SK-N-SH treated with all-trans-retinoic acid at 6 μM for 48 hours (cell line): ENCODE results near the gene PRRT1.

Experiments
- ATAC-seq: fragments of 200-7000 bp; cut with Tn5 transposase; 3 replicates; pipeline ENCODE4 v1.9.1; 2020; ENCODE audit warnings: mild to moderate bottlenecking, moderate library complexity
- ARNTL ChIP-seq: fragments of 450-650 bp; formaldehyde crosslinking; IDR thresholded peaks from 2 replicates; pipeline ENCODE4 v1.5.0; 2020; ENCODE audit warnings: low read depth, mild to moderate bottlenecking, moderate library complexity, borderline replicate concordance
- BACH2 ChIP-seq: fragments of 250-450 bp; sonication (Bioruptor Pico); IDR thresholded peaks from 2 replicates; pipeline ENCODE4 v1.9.0; 2021; ENCODE audit warnings: mild to moderate bottlenecking, borderline replicate concordance
- CREB5 ChIP-seq: fragments of 250-450 bp; sonication (Bioruptor Pico); IDR thresholded peaks from 2 replicates; pipeline ENCODE4 v1.5.1; 2020; ENCODE audit warnings: low read depth, mild to moderate bottlenecking, moderate library complexity
- CSDC2 ChIP-seq: fragments of 250-450 bp; sonication (Bioruptor Pico); IDR thresholded peaks from 2 replicates; pipeline ENCODE4 v1.5.0; 2020; ENCODE audit warnings: mild to moderate bottlenecking, moderate library complexity
- CSRNP3 ChIP-seq: fragments of 250-450 bp; sonication (Bioruptor Pico); IDR thresholded peaks from 2 replicates; pipeline ENCODE4 v1.5.1; 2021; ENCODE audit warnings: mild to moderate bottlenecking, moderate library complexity
- ESRRG ChIP-seq: fragments of 250-450 bp; sonication (Bioruptor Pico); IDR thresholded peaks from 2 replicates; pipeline ENCODE4 v1.6.1; 2021; ENCODE audit warnings: mild to moderate bottlenecking
- ISL1 ChIP-seq: fragments of 250-450 bp; sonication (Bioruptor Pico); IDR thresholded peaks from 2 replicates; pipeline ENCODE4 v2.1.2; 2022; ENCODE audit warnings: mild to moderate bottlenecking, moderate library complexity
- OSR1 ChIP-seq: fragments of 250-450 bp; sonication (Bioruptor Pico); IDR thresholded peaks from 2 replicates; pipeline ENCODE4 v1.8.0; 2022; ENCODE audit warnings: moderate library complexity, mild to moderate bottlenecking, inconsistent platforms
- PPARA ChIP-seq: fragments of 250-450 bp; sonication (Bioruptor Pico); IDR thresholded peaks from 2 replicates; pipeline ENCODE4 v1.5.0; 2020; ENCODE audit warnings: mild to moderate bottlenecking, borderline replicate concordance
- RARB ChIP-seq: fragments of 250-450 bp; sonication (Bioruptor Pico); IDR thresholded peaks from 2 replicates; pipeline ENCODE4 v1.8.0; 2021; ENCODE audit warnings: mild to moderate bottlenecking, moderate library complexity
- SNAI2 ChIP-seq: fragments of 250-450 bp; sonication (Bioruptor Pico); IDR thresholded peaks from 2 replicates; pipeline ENCODE4 v1.5.0; 2020; ENCODE audit warnings: mild to moderate bottlenecking, moderate library complexity
- TCF4 ChIP-seq: fragments of 250-450 bp; sonication (Bioruptor Pico); IDR thresholded peaks from 2 replicates; pipeline ENCODE4 v1.8.0; 2021; ENCODE audit warnings: mild to moderate bottlenecking, moderate library complexity, borderline replicate concordance
- TOX ChIP-seq: fragments of 250-450 bp; sonication (Bioruptor Pico); IDR thresholded peaks from 2 replicates; pipeline ENCODE4 v1.8.0; 2021; ENCODE audit warnings: mild to moderate bottlenecking, moderate library complexity, borderline replicate concordance
- TSHZ2 ChIP-seq: fragments of 250-450 bp; sonication (Bioruptor Pico); IDR thresholded peaks from 2 replicates; pipeline ENCODE4 v1.5.0; 2020; ENCODE audit warnings: mild to moderate bottlenecking, moderate library complexity
- ZC3H10 ChIP-seq: fragments of 250-450 bp; sonication (Bioruptor Pico); IDR thresholded peaks from 2 replicates; pipeline ENCODE4 v1.5.1; 2021; ENCODE audit warnings: mild to moderate bottlenecking, moderate library complexity
- ZFP3 ChIP-seq: fragments of 250-450 bp; sonication (Bioruptor Pico); IDR thresholded peaks from 2 replicates; pipeline ENCODE4 v1.5.0; 2020; ENCODE audit warnings: mild to moderate bottlenecking, moderate library complexity
- ZFP30 ChIP-seq: fragments of 450-650 bp; formaldehyde crosslinking; IDR thresholded peaks from 2 replicates; pipeline ENCODE4 v1.5.0; 2022; ENCODE audit warnings: mild to moderate bottlenecking, moderate library complexity
- ZNF565 ChIP-seq: fragments of 450-650 bp; formaldehyde crosslinking; conservative IDR thresholded peaks from 2 replicates; pipeline ENCODE4 v1.5.0; 2020; ENCODE audit warnings: low read depth, mild to moderate bottlenecking, moderate library complexity
- ZNF70 ChIP-seq: fragments of 450-650 bp; formaldehyde crosslinking; IDR thresholded peaks from 2 replicates; pipeline ENCODE4 v1.5.0; 2020; ENCODE audit warnings: mild to moderate bottlenecking, moderate library complexity
- ZNF8 ChIP-seq: fragments of 450-650 bp; formaldehyde crosslinking; IDR thresholded peaks from 2 replicates; pipeline ENCODE4 v1.5.0; 2020; ENCODE audit warnings: mild to moderate bottlenecking, moderate library complexity
- TF ChIP-seq, protein P1 (sequence below): fragments of 250-450 bp; sonication (Bioruptor Pico); IDR thresholded peaks from 2 replicates; pipeline ENCODE4 v1.8.0; 2021; ENCODE audit warnings: low read depth, mild to moderate bottlenecking, moderate library complexity, borderline replicate concordance
- TF ChIP-seq, protein P2 (sequence below): fragments of 250-450 bp; sonication (Bioruptor Pico); IDR thresholded peaks from 2 replicates; pipeline ENCODE4 v1.8.0; 2020; ENCODE audit warnings: mild to moderate bottlenecking, moderate library complexity, borderline replicate concordance

The PRRT1 gene

GRCh38 chr6:32117461-32117860, 34.3 kb downstream of the PRRT1 start:
- no peak for ATAC-seq
- TF ChIP-seq RARB (CRISPR knock-in tag): no peak
- no peak for TF ChIP-seq ISL1 (CRISPR knock-in tag)
- TF ChIP-seq SNAI2 (CRISPR knock-in tag): no peak
- no peak for TF ChIP-seq PPARA (CRISPR knock-in tag)
- TF ChIP-seq ZFP3 (CRISPR knock-in tag): no peak
- TF ChIP-seq ZFP30: no peak
- TF ChIP-seq OSR1 (CRISPR knock-in tag): no peak
- TF ChIP-seq, protein P1, sequence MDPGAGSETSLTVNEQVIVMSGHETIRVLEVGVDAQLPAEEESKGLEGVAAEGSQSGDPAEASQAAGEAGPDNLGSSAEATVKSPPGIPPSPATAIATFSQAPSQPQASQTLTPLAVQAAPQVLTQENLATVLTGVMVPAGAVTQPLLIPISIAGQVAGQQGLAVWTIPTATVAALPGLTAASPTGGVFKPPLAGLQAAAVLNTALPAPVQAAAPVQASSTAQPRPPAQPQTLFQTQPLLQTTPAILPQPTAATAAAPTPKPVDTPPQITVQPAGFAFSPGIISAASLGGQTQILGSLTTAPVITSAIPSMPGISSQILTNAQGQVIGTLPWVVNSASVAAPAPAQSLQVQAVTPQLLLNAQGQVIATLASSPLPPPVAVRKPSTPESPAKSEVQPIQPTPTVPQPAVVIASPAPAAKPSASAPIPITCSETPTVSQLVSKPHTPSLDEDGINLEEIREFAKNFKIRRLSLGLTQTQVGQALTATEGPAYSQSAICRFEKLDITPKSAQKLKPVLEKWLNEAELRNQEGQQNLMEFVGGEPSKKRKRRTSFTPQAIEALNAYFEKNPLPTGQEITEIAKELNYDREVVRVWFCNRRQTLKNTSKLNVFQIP (CRISPR knock-in tag): no peak
- no peak for TF ChIP-seq ZC3H10
- no peak for TF ChIP-seq ARNTL
- TF ChIP-seq ZNF565 (CRISPR knock-in tag): no peak
- TF ChIP-seq, protein P2, sequence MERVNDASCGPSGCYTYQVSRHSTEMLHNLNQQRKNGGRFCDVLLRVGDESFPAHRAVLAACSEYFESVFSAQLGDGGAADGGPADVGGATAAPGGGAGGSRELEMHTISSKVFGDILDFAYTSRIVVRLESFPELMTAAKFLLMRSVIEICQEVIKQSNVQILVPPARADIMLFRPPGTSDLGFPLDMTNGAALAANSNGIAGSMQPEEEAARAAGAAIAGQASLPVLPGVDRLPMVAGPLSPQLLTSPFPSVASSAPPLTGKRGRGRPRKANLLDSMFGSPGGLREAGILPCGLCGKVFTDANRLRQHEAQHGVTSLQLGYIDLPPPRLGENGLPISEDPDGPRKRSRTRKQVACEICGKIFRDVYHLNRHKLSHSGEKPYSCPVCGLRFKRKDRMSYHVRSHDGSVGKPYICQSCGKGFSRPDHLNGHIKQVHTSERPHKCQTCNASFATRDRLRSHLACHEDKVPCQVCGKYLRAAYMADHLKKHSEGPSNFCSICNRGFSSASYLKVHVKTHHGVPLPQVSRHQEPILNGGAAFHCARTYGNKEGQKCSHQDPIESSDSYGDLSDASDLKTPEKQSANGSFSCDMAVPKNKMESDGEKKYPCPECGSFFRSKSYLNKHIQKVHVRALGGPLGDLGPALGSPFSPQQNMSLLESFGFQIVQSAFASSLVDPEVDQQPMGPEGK: no peak
- no peak for TF ChIP-seq ESRRG (CRISPR knock-in tag)
- TF ChIP-seq CREB5 (CRISPR knock-in tag): no peak
- TF ChIP-seq TOX: no peak
- no peak for TF ChIP-seq ZNF8 (CRISPR knock-in tag)
- no peak for TF ChIP-seq TSHZ2 (CRISPR knock-in tag)

DNA sequence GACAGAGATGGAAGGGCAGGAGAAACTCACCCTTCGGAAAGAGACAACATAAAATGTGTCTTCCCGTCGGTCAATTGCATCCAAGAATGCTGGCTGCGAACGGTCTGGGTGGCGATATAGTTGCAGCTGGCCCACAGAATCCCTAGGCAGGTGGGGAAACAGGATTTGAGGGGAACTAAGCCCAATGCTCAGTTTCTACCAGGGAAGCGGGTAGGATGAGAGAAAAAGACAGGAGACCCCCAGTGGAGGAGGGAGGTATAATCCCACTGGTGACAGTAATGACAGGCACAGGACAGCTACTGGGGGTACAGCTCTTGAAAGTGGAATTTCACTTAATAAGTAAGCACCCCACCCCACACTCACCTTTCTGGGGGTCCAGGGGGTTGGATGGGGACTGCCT, 35.1 kb downstream of the PRRT1 start:
- ATAC-seq: no peak

More for the DNA sequence above, 35.1 kb downstream of the PRRT1 start:
- TF ChIP-seq ZFP3 (CRISPR knock-in tag): no peak
- TF ChIP-seq CREB5 (CRISPR knock-in tag): no peak
- no peak for TF ChIP-seq ZNF8 (CRISPR knock-in tag)
- TF ChIP-seq CSRNP3 (CRISPR knock-in tag): no peak
- no peak for TF ChIP-seq ARNTL
- TF ChIP-seq, protein P2: no peak
- TF ChIP-seq OSR1 (CRISPR knock-in tag): no peak
- TF ChIP-seq TSHZ2 (CRISPR knock-in tag): no peak
- TF ChIP-seq ZC3H10: no peak
- TF ChIP-seq SNAI2 (CRISPR knock-in tag): no peak
- no peak for TF ChIP-seq PPARA (CRISPR knock-in tag)
- TF ChIP-seq BACH2 (CRISPR knock-in tag): no peak
- TF ChIP-seq ZNF565 (CRISPR knock-in tag): no peak
- no peak for TF ChIP-seq TCF4 (CRISPR knock-in tag)
- TF ChIP-seq, protein P1 (CRISPR knock-in tag): no peak
- TF ChIP-seq RARB (CRISPR knock-in tag): no peak
- TF ChIP-seq ZNF70 (CRISPR knock-in tag): no peak
- TF ChIP-seq CSDC2 (CRISPR knock-in tag): no peak
- TF ChIP-seq ZFP30: no peak
